GM18526 (cell line): ENCODE measurements around the gene UBALD1.

Experiments
- POLR2A ChIP-seq: IDR thresholded peaks from 3 replicates; pipeline ENCODE4 v1.6.1; 2011; ENCODE audit not compliant: insufficient read length; ENCODE audit errors: extremely low read depth

UBALD1 gene

GRCh38 chr16:4626396-4626795, 11.7 kb upstream of the UBALD1 start:
- TF ChIP-seq POLR2A, result no peak

- no peak for TF ChIP-seq POLR2A
Observed at GRCh38 chr16:4625560-4626159, 11.0 kb upstream of the UBALD1 start.

- TF ChIP-seq POLR2A, result peak; percentile 83
Observed at GRCh38 chr16:4624827-4625559, 10.3 kb upstream of the UBALD1 start.

DNA sequence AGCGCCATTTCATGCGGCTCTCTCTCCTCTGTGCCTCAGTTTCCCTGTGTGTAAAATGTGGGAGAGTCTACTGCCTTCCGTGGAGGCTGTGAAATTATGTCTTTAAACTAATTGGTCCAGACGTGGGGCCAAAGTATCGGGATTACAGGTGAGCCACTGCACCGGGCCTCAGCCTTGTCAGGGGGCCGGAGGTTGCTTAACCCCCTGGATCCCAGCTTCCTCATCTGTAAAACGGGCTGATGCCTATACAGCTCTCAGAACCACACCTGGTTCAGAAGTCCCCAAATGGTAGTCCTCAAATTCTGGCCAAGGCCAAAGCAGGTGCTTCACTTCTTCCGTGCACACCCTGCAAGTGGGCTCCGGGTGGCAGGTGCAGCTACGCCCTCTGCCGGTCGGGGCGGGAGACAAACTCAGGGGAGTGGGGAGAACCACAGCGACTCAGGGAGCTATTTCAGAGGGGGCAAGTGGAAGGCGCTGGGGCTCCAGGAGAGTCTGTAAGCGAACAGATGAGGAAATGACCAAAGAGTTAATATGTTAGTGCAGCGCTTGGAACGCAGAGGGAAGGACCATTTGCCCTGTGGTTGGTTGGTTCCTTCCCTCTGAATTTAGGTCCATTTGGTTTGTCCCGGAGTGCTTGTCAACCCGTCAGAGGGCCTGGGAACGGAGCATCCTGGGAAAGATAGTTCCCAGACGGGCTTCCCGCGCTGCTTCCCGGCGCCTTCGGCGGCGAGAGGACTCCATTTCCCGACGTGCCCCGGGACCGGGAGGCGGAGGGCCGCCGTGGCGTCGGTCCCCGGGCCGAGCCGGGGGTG, 9.5 kb upstream of the UBALD1 start, which contains the start of gene MGRN1:
Gene MGRN1, plus strand, starts transcription at position 812 of the 812 bp plus-strand sequence. CDS start 135 bp downstream, outside the sequence.
- TF ChIP-seq POLR2A, result no peak

GRCh38 chr16:4623593-4623992, 8.9 kb upstream of the UBALD1 start:
- no peak for TF ChIP-seq POLR2A

- TF ChIP-seq POLR2A, result no peak
Observed at GRCh38 chr16:4618645-4619418, 4.1 kb upstream of the UBALD1 start.

GRCh38 chr16:4617880-4618279, 3.2 kb upstream of the UBALD1 start:
- no peak for TF ChIP-seq POLR2A

DNA sequence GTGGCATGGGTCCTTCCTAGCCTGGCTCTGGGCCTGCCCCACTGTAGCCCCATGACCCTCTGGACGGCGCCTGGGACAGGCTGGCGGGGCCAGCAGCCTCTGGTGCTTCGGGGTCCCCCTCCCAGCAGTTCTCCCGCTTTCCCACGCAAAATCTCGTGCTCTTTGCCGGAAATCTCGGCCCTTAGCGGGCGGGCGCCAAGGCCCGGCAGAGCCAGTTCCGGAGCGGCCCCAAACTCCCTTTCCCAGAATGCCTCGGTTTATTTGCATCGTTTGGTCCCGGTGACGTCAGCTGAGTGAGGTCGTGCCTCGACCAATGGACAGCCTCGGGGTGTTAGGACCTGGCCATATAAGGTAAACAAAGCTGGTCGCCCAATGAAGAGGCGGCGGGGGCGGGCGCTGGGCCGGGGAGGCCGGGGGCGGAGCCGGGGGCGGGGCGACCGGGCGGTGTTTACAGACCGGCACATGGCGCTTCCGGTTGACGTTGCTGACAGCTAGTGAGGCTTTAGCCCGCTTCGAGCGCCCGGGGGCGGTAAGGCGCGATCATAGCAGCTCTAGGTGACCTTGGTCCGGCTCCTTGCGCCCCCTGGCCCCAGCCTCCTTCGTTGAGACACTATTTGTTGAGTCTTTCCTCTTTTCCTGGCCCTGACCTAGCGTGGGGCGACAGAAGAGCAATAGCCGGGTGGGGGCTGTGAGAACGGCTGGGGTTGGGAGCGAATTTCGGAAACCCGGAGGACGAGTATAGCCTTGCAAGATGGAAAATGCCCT, 1.5 kb upstream of the UBALD1 start:
- TF ChIP-seq POLR2A, result peak; percentile 54

DNA sequence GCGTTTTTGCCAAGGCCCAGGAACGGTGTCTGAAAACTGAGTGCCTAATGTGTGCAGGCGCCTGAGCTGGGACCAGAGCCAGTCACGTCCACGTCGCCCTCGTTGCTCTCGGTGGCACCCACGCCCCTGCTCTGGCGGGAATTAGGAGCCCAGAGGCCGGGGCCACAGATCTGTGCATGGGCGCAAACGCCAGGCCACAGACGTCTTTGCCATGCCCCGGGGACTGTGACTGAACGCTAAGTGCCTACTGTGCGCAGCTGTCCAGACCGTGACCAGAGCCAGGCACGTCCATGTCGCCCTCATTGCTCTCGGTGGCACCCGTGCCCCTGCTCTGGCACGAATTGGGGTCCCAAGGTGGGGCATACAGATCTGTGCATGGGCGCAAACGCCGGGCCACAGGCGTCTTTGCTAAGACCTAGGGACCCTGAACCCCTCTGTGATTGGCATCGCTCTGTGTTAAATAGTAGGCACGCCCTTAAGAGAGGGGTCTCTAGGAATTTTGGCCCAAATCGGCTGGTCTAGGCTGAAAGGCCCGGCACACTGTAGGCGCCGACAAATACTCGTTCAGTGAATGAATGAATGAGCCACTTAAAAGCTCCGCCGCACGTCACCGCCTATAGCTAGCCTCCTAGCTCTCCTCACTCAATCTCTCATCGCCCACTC, 827 bp upstream of the UBALD1 start:
- no peak for TF ChIP-seq POLR2A

- no peak for TF ChIP-seq POLR2A
Observed at GRCh38 chr16:4613636-4614570, 785 bp downstream of the UBALD1 start.

DNA sequence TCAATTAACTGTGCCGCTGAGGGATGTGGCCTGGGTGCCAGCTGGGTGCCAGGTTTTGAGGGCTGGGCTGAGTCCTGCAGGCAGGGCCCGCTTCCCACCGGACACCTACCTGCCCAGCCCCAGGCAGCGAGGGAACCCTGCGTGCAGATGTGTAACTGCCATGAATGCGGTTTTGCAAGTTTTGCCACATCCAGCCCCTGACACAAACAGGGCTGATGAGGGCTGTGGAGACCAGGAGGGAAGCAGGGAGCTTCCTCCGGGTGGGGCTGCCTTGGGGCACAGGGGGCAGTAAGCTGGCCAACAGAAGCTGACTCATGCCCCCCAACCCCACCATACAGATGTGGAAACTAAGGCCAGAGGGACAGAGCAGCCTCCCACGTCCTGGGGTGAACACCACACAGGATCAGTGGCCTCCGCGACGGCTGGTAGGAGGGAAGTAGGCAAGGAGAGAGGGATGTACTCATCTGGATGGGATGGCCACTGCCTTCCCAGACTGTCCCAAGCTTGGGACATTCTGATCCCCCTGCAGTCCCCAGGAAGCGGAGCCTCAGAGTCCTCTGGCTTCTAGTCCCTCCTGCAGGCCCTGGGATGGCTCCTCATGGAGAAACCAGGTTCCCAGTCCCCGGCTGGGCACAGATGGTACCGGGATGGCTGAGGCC, 1.6 kb downstream of the UBALD1 start:
- no peak for TF ChIP-seq POLR2A

DNA sequence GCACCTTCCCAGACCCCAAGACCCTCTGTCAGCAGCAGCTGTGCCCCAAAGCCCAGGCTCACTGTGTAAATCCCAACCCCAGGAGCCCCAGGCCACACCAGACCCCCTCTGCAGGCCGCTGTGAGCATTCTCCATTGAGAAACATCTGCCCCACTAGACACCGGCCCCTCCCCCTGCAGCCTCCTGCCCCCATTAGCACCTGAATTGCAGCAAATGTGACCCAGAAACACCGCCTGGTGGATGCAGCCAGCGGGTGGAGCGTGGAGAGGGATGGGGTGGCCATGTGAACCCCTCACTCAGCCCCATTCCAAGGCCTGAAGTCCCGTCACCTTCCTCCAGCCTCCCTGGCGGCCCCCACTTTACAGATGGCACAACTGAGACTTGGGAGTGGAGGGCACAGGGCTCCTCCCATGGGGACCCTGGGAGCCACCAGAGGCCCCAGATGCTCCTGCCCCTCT, 2.2 kb downstream of the UBALD1 start:
- no peak for TF ChIP-seq POLR2A

- TF ChIP-seq POLR2A, result no peak
Observed at GRCh38 chr16:4611337-4612021, 3.2 kb downstream of the UBALD1 start.
